Measurements from ENCODE around the gene CNTN6. TPM values are rescaled to one million over a fixed set of nuclear protein-coding genes. Genes with fewer than 3 reads are reported as not detected.

The CNTN6 gene
- total and polyA plus RNA-seq, 4 donors, result 0.01 to 0.05 TPM; not detected in 2

DNA sequence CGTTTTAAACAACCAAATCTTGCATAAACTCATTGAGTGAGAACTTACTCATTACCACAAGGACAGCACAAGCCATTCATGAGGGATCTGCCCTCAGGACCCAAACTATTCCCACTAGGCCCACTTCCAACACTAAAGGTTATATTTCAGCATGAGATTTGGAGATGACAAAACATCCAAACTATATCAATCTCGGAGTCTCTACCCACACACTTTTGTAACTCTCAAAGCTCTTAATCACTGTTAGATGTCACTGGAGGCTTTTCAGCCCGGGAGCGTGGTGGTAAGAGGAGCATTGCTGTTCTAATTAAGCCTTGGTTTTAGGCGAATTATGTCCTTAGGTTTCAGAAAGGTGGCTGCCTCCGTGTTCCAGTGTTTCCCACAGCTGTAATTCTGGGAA, 86.3 kb downstream of the CNTN6 start:
- Histone ChIP-seq H3K4me3 (ENCODE audit: low read depth in 1 of 3, low read length in 3 of 3) (no peak overlapping the region), H3K9ac (ENCODE audit: low read depth in 1 of 2, low read length in 2 of 2) (no peak overlapping the region), H3K9me3 (ENCODE audit: control insufficient read depth in 4 of 4, low read length in 3 of 4) (no peaks in the 10 kb centered on the region), H3K27me3 (ENCODE audit: control insufficient read depth in 4 of 4, insufficient read depth in 4 of 4, low read length in 3 of 4) (no peaks in the 10 kb centered on the region), H3K4me1 (ENCODE audit: control insufficient read depth in 4 of 4, insufficient read depth in 4 of 4, low read length in 3 of 4) (no peaks in the 10 kb centered on the region), H3K27ac (ENCODE audit: low read depth in 1 of 2, low read length in 2 of 2) (no peak overlapping the region), H3K36me3 (ENCODE audit: control insufficient read depth in 4 of 4, insufficient read depth in 3 of 4, low read depth in 1 of 4, low read length in 3 of 4) (no peaks in the 10 kb centered on the region)
- no peak for TF ChIP-seq FOXA2 (IDR thresholded peaks at IDR 0.05)
- TF ChIP-seq RXRA (IDR thresholded peaks at IDR 0.05), result no peak
- no peak for TF ChIP-seq HNF4G (IDR thresholded peaks at IDR 0.05)
- no peak for TF ChIP-seq SP1 (IDR thresholded peaks at IDR 0.05)
- no peak for TF ChIP-seq GABPA (IDR thresholded peaks at IDR 0.05 in 1 of 2, conservative IDR thresholded peaks at IDR 0.05 in 1 of 2)
- no peak for TF ChIP-seq NR2F2 (IDR thresholded peaks at IDR 0.05)
- no peak for TF ChIP-seq EGR1 (IDR thresholded peaks at IDR 0.05; ENCODE audit: low read depth in 2 of 2)
- no peak for TF ChIP-seq TAF1 (conservative IDR thresholded peaks at IDR 0.05)
- no peak for DNase-seq (ENCODE audit: low spot score)
- WGBS, result 43% methylated on average over 6 of the region's 6 CpGs

DNA sequence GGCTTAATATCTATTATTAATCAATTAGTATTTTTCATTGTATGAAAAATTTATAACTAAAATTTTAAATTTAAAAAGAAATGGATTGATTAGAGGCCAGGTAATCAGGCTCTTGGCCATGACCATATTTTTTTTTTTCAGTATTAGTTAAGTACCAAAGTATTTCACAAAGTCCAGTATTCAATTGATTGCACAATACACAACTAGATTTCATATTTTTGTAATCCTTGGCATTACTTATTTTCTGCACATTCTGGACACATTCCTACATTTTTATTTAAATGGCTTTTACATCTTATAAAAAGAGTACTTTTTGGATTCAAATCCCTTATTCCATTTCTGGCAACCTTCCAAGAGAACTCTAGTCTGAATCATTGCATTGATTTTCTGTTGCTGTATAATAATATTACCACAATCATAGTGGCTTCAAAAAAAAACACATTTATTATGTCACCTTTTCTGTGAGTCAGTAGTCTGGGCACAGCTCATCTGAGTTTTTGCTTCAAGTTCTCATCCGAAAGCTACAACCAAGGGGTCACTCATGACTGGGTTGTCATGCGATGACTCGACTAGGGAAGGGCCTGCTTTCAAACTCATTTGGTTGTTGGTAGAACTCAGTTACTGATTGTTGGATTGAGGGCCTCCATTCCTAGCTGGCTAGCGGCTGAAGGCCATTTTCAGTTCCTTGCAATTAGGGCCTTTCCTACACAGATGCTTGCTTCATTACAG, 90.7 kb downstream of the CNTN6 start:
- H3K4me3 ChIP-seq (ENCODE audit: low read depth in 1 of 3, low read length in 3 of 3), result no peak overlapping the region
- no peak overlapping the region for H3K9ac ChIP-seq (ENCODE audit: low read depth in 1 of 2, low read length in 2 of 2)
- no peak overlapping the region for H3K27ac ChIP-seq (ENCODE audit: low read depth in 1 of 2, low read length in 2 of 2)
- WGBS, result 78% methylated on average over 4 of the region's 4 CpGs
- TF ChIP-seq JUND (IDR thresholded peaks at IDR 0.05) (no peak), YY1 (IDR thresholded peaks at IDR 0.05) (no peak), FOXA2 (IDR thresholded peaks at IDR 0.05) (no peak), MAX (IDR thresholded peaks at IDR 0.05) (no peak), FOXA1 (IDR thresholded peaks at IDR 0.05) (no peak), RXRA (IDR thresholded peaks at IDR 0.05) (no peak)
- no peaks in the 10 kb centered on the region for H3K9me3 ChIP-seq (ENCODE audit: control insufficient read depth in 4 of 4, low read length in 3 of 4)
- no peaks in the 10 kb centered on the region for H3K36me3 ChIP-seq (ENCODE audit: control insufficient read depth in 4 of 4, insufficient read depth in 3 of 4, low read depth in 1 of 4, low read length in 3 of 4)
- H3K27me3 ChIP-seq (ENCODE audit: control insufficient read depth in 4 of 4, insufficient read depth in 4 of 4, low read length in 3 of 4), result no peaks in the 10 kb centered on the region
- no peaks in the 10 kb centered on the region for H3K4me1 ChIP-seq (ENCODE audit: control insufficient read depth in 4 of 4, insufficient read depth in 4 of 4, low read length in 3 of 4)
- no peak for DNase-seq (ENCODE audit: low spot score)

DNA sequence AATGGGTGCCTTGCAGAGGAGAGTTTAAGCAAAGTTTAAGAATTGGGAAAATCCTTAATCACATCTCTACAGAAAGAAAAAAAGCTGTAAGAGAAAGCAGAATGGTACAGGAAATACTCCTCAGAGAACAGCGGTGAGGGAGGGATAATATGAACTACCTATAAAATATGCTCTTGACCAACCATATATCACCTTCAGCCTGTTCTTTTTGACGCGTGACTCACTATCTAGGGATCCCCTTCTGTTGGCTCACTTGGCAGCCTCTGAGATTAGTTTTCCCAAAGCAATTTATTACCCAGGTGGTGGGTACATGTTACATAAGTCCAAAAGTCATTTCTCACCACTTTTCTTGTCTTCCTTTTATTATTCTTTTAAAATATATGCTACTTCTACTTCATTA, 97.7 kb downstream of the CNTN6 start:
- no peaks in the 10 kb centered on the region for H3K27me3 ChIP-seq (ENCODE audit: control insufficient read depth in 4 of 4, insufficient read depth in 4 of 4, low read length in 3 of 4)
- H3K4me1 ChIP-seq (ENCODE audit: control insufficient read depth in 4 of 4, insufficient read depth in 4 of 4, low read length in 3 of 4), result no peaks in the 10 kb centered on the region
- H3K36me3 ChIP-seq (ENCODE audit: control insufficient read depth in 4 of 4, insufficient read depth in 3 of 4, low read depth in 1 of 4, low read length in 3 of 4), result no peaks in the 10 kb centered on the region
- H3K9ac ChIP-seq (ENCODE audit: low read depth in 1 of 2, low read length in 2 of 2), result no peak overlapping the region
- no peak overlapping the region for H3K4me3 ChIP-seq (ENCODE audit: low read depth in 1 of 3, low read length in 3 of 3)
- peaks cover 0 to 1% (median 0%) of the 10 kb centered on the region in 4 donors for H3K9me3 ChIP-seq (ENCODE audit: control insufficient read depth in 4 of 4, low read length in 3 of 4)
- DNase-seq (ENCODE audit: low spot score), result no peak
- H3K27ac ChIP-seq (ENCODE audit: low read depth in 1 of 2, low read length in 2 of 2), result no peak overlapping the region
- no peak for TF ChIP-seq NR2F2 (IDR thresholded peaks at IDR 0.05)
- no peak for TF ChIP-seq HNF4G (IDR thresholded peaks at IDR 0.05)
- no peak for TF ChIP-seq SP1 (IDR thresholded peaks at IDR 0.05)
- TF ChIP-seq, protein P1, sequence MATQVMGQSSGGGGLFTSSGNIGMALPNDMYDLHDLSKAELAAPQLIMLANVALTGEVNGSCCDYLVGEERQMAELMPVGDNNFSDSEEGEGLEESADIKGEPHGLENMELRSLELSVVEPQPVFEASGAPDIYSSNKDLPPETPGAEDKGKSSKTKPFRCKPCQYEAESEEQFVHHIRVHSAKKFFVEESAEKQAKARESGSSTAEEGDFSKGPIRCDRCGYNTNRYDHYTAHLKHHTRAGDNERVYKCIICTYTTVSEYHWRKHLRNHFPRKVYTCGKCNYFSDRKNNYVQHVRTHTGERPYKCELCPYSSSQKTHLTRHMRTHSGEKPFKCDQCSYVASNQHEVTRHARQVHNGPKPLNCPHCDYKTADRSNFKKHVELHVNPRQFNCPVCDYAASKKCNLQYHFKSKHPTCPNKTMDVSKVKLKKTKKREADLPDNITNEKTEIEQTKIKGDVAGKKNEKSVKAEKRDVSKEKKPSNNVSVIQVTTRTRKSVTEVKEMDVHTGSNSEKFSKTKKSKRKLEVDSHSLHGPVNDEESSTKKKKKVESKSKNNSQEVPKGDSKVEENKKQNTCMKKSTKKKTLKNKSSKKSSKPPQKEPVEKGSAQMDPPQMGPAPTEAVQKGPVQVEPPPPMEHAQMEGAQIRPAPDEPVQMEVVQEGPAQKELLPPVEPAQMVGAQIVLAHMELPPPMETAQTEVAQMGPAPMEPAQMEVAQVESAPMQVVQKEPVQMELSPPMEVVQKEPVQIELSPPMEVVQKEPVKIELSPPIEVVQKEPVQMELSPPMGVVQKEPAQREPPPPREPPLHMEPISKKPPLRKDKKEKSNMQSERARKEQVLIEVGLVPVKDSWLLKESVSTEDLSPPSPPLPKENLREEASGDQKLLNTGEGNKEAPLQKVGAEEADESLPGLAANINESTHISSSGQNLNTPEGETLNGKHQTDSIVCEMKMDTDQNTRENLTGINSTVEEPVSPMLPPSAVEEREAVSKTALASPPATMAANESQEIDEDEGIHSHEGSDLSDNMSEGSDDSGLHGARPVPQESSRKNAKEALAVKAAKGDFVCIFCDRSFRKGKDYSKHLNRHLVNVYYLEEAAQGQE (IDR thresholded peaks at IDR 0.05), result no peak
- no peak for TF ChIP-seq TAF1 (conservative IDR thresholded peaks at IDR 0.05)
- no peak for TF ChIP-seq EGR1 (IDR thresholded peaks at IDR 0.05; ENCODE audit: low read depth in 2 of 2)
- no peak for TF ChIP-seq HNF4A (conservative IDR thresholded peaks at IDR 0.05)
- no peak for TF ChIP-seq ZBTB33 (IDR thresholded peaks at IDR 0.05)
- TF ChIP-seq FOXA2 (IDR thresholded peaks at IDR 0.05), result no peak
- TF ChIP-seq CTCF (IDR thresholded peaks at IDR 0.05; ENCODE audit: low read depth, low read length, missing input control), result no peak
- TF ChIP-seq YY1 (IDR thresholded peaks at IDR 0.05), result no peak
- TF ChIP-seq, protein P2, sequence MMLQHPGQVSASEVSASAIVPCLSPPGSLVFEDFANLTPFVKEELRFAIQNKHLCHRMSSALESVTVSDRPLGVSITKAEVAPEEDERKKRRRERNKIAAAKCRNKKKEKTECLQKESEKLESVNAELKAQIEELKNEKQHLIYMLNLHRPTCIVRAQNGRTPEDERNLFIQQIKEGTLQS (IDR thresholded peaks at IDR 0.05), result no peak
- WGBS, result 78% methylated on average over 3 of the region's 3 CpGs

All from liver (tissue), 9 donors.